Activated gamma-delta T cell treated with Interleukin-2 at 50 U/mL for 16 hours (primary cell): Measurements from ENCODE around the gene YPEL4.
"Not testable (repeated sequence)": the region's sequence is repeated elsewhere in the genome, so short reads cannot be mapped to it uniquely, and the experiment has no call there.

Experiments used
- DNase-seq: peaks from one replicate; pipeline ENCODE4 v3.0.0-alpha.2; 2020

Gene YPEL4, protein sequence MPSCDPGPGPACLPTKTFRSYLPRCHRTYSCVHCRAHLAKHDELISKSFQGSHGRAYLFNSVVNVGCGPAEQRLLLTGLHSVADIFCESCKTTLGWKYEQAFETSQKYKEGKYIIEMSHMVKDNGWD

DNA sequence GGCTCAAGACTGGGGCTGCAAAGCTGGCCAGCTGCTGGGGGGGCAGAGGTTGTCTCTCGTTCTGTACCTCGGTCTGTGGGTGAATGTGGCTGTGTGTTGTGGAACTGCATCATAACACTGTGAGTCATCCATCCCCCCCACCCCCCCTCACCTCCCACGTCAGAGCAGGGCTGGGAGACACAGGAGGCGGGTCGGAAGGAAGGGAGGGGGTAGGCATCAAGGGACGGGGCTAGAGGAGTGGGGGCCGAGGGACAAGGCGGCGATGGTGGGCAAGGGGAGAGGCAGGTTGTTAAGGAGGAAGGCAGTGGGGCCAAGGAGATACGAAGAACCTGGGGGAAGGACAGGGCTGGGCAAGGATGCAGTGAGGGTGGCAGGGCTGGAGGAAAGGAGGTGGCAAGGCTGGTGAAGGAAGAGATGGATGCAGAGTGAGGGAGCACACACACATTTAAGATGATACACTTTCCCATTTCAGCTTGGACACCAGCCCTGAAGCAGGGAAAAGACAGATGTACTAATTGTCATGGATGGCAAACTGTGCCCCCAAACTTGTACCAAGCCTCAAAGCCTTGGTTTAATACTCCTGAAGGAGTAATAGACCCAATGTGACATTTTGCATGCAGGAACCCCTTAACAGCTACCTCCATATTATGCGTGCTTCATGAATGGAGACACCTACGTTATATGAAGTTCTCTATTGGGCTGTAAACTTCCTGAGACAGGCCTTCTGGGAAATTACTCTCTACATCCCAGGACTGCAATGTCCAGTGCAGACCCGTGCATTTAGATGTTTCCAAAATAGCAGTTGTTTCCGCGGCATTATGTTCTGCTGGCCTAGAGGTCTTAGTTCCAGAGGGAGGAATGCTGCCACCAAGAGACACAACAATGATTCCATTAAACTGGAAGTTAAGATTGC is at the start of gene YPEL4:
YPEL4 (minus strand) TSS at position 87 of the 913 bp plus-strand sequence. CDS start 2,805 bp downstream, outside the sequence.
- DNase-seq, result peak; percentile 68

DNA sequence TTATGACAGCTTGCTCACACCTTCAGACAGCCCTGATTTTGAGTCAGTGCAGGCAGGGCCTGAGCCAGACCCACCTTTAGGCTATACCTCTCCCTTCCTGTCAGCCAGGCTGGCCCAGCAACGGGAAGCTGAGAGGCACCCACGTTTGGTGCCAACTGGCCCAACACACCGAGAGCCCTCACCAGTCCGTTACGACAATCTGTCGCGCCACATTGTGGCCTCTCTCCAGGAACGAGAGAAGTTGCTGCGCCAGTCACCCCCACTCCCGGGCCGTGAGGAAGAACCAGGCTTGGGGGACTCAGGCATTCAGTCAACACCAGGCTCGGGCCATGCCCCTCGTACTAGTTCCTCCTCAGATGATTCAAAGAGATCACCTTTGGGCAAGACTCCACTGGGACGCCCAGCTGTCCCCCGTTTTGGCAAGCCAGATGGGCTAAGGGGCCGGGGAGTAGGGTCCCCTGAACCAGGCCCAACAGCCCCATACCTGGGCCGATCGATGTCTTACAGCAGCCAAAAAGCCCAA is 49.2 kb upstream of the YPEL4 start:
- DNase-seq, result no peak

DNA sequence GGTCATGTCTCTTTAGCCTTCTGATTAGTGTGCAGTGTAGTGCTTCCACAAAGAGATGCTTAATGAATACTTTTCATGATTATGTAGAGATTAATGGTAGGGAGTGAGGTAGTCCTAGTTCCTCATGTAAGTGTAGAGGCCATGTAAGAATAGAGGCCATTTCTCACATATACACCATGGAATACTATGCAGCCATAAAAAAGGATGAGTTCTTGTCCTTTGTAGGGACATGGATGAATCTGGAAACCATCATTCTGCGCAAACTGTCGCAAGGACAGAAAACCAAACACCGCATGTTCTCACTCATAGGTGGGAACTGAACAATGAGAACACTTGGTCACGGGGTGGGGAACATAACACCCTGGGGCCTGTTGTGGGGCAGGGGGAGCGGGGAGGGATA is 40.8 kb upstream of the YPEL4 start:
- DNase-seq, result not testable (repeated sequence)

DNA sequence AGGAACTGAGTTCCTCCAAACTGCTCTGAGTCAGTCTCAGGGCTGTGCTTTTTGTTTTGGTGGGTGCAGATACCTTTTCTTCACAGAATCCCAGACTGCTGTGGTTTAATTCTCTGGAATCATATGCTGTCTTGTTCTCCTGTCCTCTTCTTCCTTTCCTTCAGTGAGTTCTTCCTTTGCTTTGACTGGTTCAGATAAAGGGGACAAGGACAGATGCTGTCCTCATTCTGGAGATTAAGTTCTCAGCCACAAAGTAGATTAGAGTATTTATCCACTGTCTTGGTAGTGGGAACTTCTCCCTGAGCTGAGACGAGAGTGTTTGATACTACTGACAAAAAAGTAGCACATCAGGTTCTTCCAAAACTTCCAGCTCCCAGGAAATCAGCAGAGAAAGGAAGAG is 31.5 kb upstream of the YPEL4 start:
- DNase-seq, result no peak

DNA sequence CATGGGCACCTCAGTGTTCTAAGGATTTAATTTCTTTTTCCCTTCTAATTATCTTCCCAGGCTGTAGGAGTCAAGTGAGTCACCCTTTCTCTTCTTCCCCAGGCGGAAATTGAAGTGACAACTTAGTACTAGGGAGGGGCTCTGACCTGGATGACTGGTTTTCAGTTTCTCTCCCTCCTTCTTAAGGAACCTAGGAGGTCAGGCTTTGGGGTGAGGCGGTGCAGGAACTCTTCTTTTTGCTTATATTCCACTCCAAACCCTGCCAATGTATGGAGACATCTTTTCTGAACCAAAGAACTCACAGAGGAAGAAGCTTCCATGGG is 30.8 kb upstream of the YPEL4 start:
- DNase-seq, result no peak

DNA sequence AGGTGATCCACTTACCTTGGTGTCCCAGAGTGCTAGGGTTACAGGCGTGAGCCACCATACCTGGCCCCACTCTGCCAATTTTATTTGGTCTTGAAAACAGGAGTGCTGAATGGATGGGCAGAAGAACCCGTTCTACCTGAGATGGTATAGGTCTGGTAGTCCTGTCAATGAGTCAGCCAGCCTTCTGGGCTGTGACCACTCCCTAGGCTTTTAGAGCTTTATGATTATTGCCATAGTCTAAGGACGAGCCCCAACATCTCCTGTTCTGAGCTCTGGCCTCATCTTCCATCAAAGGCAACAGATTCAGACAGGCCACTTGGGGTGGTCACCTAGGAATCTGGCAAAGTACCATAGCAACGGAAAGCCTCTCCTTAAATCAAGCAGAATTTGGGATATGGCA is 29.7 kb upstream of the YPEL4 start:
- DNase-seq, result no peak

DNA sequence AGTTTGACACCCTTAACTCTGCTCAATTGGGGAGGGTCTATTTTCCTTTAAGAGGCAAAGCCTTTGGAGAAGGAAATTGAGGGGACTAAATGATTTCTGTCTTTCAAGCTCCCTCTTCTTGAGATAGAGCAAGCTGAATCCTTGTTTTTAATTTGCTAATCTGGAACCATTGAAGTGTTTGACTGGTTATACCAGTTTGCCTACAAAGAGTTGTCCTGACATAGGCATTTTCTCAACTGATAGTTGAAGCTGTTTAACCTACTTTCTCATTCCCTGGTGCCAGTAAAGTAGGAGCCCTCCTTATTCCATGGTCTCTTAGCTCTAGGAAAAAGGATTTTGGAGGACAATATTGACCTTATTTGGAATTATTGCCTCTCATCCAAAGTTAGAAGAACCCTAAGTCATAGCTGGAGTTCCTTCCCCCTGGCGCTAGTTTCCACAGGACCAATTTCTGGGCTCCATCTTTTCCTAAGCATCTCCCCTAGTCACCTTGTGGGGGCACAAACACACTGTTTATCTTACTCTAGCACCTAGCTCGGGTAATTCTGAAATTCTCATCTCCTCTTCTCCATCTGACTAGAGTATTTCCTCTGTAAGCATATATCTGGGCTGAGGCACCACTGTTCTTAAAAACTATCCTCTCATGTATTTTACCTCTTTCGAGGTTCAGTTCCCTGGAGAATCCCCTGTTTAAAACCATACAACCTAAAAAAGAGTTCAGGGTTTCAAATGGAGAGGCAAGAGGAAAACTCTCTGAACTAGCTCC is 25.6 kb upstream of the YPEL4 start:
- no peak for DNase-seq

DNA sequence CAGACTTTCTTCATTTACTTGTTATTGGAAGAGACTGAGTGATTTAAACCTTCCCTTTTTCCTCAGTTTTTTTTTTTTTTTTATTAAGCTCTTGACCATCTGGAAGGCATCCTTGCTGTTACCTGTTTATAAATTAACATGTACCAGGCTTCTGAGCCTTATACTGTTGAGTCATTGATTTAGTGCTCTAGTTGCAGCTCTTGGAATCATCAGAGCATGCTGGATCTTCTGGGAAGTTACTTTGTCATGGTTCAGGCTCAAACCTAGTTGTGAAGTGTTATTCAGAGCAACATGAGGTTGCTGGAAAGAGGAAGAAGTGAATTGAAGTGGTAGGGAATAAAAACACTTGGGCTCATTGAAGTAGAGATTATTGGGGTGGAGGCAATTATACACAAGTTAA is 24.5 kb upstream of the YPEL4 start:
- no peak for DNase-seq

DNA sequence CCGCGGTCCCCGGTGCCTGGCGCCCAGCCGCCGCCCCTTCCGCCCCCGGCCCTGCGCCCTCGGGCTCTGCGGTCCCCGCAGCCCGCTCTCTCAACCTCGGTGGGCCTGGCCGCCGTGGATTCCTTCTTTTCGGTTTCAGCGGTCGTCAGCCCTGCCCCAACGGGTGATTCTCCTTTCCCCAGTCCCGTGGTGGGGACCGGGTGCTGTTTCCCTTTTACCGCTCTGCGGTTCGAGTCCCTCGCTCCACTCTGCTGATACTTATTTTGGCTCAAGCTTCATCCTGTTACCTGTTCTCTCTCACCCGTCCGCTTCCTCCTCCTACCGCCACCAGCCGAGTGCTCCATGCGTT is 18.7 kb upstream of the YPEL4 start:
- DNase-seq, result no peak

DNA sequence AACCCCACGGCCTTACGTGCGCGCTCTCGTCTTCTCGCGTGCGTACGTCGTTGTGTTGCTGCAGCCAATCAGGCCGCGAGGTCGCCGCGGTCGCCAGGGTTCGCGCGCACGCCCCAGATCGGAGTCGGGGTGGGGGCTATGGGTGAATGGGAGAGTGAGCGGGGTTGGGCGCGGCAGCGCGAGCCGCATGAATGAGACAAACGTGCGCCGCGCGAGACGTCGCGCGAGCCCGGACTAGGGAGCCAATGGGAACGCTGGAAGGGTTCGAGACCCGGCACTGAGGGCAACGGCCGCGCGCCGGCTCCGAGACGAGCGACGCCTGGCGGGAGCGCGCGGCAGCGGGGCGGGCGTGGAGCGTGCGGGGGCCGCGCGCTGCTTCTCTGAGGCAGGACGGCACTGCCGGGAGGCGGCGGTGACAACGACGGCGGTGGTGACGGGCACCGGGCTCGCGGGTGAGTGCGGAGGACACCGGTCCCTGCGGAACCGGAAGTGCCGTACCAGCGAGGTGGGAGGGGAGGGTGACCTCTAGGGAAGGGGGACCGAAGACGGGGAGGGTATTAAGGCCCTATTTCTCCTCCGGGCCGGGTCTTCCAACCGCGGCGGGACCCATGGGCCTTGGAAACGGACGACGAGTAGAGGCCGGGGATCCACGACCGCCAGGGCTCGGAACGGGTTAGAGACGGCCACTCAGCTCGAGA is 18.2 kb upstream of the YPEL4 start, which contains the start of gene ZDHHC5:
ZDHHC5 (plus strand) TSS at position 379 of the 698 bp plus-strand sequence. CDS start 4,977 bp downstream, outside the sequence.
- peak; percentile 99 for DNase-seq

DNA sequence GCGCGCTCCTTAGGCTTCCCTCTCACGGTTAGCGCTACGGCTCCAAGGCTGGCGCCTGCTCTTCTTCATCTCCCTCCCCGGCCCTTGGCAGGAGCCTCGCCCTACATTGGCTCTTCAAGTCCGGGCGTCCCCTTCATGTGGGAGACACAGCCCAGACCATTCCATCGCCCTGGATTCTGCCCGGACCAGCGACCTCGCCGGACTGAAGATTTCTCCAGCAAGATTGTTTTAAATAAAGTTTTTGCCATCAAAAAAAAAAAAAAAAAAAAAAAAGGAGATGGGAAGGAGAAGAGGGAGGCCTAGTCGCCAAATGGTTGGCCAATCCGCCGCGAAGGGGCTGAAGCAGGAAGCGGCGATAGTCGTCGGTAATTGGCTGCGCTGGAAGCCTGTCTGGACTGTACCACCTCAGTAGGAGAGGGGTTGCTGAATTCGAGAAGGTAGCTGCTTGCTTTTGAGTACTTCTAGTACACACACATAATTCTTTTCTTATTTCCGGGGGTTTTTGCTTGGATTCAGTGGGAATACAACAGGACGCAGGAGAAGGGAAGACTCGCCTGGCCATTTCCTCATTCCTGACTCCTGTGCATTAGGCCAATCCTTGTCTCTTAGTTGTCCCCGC is 17.5 kb upstream of the YPEL4 start:
- peak; percentile 91 for DNase-seq

DNA sequence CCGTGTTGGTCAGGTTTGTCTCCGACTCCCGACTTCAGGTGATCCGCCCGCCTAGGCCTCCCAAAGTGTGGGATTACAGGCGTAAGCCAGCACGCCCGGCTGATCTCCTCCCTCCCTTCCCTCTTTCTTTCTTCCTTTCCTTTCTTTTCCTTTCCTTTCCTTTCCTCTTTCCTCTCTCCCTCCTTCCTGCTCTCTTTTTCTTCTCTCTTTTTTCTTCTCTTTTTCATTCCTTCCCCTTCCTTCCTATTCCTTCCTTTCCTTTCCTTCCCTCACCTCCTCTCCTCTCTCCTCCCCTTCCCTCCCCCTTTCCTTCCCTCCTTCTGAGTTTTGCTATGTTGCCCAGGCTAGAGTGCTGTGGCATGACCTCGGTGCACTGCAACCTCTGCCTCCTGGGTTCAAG is 14.3 kb upstream of the YPEL4 start:
- no peak for DNase-seq

DNA sequence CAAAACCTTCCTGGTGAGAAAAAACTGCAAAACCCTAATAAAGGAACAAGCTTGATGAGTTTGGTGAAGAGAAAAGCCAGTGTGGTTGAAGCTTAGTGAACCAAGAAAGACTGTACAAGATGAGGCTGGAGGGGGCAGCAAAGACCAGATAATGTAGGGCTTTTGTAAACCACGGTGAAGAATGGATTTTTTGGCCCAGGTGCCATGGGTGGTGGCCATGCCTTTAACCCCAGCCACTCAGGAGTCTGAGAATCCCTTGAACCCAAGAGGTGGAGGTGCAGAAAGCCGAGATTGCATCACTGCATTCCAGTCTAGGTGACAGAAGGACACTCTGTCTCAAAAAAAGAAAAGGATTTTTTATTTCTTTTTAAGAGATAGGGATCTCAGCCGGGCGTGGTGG is 13.2 kb upstream of the YPEL4 start:
- DNase-seq, result no peak

DNA sequence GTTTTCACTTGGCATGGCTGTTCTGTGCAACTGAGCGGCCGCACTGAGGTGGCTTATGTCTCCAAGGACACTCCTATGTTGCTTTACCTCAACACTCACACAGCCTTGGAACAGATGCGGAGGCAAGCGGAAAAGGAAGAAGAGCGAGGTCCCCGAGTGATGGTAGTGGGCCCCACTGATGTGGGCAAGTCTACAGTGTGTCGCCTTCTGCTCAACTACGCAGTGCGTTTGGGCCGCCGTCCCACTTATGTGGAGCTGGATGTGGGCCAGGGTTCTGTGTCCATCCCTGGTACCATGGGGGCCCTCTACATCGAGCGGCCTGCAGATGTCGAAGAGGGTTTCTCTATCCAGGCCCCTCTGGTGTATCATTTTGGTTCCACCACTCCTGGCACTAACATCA is 10.0 kb upstream of the YPEL4 start:
- DNase-seq, result no peak

DNA sequence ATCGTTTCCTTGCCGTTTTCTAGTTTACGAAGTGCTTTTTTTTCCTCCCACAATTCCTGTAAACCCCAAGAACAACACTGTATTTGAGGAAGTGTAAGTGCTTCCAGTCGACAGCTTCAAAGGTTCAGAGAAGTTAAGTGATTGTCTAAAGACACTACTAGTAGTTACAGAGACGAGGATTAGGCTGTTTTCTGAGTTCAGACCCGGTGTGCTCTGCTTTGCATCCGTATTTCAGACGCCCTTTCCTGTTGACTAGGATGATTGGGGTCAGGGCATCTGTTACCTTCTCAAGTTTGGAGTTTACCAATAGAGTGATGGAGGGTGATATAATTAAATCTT is 8.3 kb upstream of the YPEL4 start:
- no peak for DNase-seq

DNA sequence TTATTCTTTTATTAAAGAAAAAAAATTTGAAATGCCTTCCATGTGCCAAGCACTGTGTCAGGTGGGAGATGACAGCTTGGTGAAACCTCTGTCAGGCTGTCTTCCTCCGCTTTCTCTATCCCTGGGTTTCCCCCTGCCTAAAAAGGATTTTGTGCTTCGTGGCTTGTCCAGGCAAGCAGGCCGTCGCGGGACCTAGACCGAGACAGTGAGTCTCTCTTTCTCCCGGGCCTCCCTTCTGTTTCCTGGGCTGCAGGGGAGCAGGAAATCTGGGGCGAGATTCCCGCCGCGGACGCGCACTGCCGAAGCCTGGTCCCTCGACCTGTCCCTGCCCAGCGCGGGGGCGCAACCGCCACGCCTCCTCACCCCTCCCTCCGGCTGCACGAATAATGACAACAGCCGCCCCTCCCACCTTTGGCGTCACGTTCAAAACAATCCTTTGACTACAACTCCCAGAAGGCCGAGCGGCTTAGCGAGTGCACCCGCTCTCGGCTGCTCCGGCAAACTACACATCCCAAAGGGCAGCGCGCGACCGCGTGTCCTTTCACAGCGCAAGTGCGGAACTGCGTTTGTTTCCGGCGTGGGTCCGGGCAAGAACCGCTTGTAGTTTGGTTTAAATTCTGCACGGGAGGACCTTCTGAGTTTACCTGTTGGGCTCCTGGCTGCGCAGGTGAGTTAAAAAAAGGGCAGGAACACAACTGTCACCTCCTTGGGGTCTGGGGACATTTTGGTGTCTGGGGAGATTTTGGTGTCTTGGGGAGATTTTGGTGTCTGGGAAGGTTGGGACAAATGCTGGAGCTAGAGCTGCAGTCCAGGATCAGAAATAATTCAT is 7.7 kb upstream of the YPEL4 start, which contains the start of gene CLP1:
CLP1 (plus strand) TSS at position 569 of the 829 bp plus-strand sequence. CDS start 1,715 bp downstream, outside the sequence.
- DNase-seq, result peak; percentile 99

DNA sequence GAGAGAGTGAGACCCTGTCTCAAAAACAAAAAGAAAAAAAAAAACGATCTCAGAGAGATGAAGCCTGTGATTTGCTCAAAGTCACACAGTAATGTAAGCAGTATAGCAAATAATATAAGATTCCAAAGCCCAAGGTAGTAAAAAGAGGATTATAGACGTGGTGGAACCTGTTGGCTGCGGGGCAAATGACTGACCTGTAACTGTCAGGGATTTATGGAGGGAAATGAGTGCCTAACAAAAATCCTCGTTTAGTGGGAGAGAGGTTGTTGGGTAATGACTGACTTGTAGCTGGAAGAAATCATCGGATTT is 7.1 kb upstream of the YPEL4 start:
- no peak for DNase-seq

DNA sequence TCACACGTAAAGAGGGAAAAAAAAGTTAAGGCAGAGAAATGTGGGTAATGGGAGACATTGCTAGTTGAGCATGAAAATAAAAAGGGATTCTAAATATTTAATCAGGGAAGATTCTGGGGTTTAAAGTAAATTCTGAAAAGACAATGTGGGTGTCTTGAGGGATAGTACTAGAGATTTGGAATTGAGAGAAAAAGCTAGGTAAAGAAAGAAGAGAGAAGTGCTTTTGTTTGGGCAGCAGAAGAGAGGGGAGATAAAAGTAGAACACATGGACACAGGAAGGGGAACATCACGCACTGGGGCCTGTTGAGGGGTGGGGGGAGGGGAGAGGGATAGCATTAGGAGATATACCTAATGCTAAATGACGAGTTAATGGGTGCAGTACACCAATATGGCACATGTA is 3.5 kb upstream of the YPEL4 start:
- no peak for DNase-seq

DNA sequence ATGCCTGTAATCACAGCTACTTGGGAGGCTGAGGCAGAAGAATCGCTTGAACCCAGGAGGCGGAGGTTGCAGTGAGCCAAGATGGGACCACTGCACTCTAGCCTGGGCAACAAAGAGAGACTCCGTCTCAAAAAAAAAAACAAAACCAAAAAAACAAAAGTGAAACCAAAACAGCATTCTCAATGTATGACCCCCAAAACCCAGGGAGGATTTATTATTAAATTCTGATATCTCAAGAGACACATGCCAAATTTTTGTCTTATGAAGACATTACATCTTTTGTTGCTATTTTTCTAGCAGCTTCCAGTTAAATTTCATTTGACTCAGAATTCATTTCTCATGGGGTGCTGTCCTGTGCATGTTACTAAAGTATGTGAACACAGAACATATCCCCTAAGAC is 3.0 kb upstream of the YPEL4 start:
- no peak for DNase-seq

DNA sequence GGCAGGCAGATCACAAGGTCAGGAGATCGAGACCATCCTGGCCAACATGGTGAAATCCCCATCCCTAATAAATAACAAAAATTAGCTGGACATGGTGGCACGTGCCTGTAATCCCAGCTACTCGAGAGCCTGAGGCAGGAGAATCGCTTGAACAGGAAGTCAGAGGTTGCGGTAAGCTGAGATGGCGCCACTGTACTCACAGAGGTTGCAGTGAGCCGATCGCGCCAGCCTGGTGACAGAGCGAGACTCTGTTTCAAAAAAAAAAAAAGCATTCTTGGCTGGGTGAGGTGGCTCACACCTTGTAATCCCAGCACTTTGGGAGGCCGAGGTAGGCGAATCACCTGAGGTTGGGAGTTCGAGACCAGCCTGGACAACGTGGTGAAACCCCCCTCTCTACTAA is 2.5 kb upstream of the YPEL4 start:
- not testable (repeated sequence) for DNase-seq

DNA sequence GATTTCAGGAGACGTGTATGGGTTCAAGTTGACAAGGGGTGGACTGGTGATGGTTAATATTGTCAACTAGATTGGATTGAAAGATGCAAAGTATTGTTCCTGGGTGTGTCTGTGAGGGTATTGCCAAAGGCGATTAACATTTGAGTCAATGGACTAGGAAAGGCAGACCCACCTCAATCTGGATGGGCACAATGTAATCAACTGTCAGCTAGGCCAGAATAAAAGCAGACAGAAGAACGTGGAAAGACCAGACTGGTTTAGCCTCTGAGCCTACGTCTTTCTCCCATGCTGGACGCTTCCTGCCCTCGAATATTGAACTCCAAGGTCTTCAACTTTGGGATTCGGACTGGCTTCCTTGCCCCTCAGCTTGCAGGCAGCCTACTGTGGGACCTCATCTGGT is 1.7 kb upstream of the YPEL4 start:
- DNase-seq, result no peak

DNA sequence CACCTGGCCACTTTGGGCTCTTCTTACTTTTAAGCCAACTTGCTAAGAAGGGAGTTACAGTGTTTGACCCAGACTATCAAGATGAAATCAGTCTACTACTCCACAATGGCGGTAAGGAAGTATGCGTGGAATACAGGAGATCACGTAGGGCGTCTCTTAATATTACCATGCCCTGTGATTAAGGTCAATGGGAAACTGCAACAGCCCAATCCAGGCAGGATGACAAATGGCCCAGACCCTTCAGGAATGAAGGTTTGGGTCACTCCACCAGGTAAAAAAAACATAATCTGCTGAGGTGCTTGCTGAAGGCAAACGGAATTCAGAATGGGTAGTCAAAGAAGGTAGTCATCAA is 1.0 kb upstream of the YPEL4 start:
- DNase-seq, result no peak
